Inflammatory macrophage treated with lipopolysaccharide for 4 hours (primary cell): ENCODE data around the gene EXOC8.

Experiments used
- DNase-seq: peaks from one replicate; pipeline ENCODE4 v3.0.0-alpha.2; 2020

Gene EXOC8, protein sequence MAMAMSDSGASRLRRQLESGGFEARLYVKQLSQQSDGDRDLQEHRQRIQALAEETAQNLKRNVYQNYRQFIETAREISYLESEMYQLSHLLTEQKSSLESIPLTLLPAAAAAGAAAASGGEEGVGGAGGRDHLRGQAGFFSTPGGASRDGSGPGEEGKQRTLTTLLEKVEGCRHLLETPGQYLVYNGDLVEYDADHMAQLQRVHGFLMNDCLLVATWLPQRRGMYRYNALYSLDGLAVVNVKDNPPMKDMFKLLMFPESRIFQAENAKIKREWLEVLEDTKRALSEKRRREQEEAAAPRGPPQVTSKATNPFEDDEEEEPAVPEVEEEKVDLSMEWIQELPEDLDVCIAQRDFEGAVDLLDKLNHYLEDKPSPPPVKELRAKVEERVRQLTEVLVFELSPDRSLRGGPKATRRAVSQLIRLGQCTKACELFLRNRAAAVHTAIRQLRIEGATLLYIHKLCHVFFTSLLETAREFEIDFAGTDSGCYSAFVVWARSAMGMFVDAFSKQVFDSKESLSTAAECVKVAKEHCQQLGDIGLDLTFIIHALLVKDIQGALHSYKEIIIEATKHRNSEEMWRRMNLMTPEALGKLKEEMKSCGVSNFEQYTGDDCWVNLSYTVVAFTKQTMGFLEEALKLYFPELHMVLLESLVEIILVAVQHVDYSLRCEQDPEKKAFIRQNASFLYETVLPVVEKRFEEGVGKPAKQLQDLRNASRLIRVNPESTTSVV

GRCh38 chr1:231337472-231338269 is at the start of gene EXOC8:
TSS of gene EXOC8 (minus strand) at chr1:231337852. CDS start at chr1:231337745, 107 bp downstream.
- DNase-seq: peak; percentile 97

DNA sequence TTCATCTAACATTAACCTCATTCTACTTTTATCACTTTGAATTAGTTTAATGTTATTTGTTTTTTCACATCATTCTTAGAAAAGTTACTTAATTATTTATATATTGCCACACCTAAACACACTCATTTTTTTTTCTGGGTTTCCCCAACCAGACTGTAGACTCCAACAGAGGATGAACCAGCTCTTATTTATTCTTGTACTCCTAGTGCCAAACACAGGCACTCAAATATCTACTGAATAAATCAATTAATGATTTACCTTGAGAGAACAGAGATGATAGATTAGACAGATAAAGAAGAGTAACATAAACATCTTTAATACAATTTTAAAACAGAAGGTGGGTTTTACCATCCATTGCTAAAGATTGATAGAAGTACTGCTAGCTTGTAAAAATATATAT is 48.8 kb upstream of the EXOC8 start:
- no peak for DNase-seq

DNA sequence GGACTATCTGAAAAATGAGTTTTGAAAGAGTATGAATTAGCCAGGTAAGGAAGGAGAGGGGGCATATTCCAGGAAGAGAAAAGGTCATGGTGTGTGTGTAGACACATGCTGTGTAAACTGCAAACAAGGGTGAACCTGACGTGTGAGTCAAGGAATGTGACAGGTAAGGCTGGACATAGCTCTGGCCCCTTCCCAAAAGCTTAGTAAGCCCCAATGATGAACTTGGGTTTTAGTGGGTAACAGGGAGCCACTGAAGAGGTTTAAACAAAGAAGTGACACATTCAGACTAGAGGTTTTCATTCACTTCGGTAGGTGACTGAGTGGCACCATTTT is 47.7 kb upstream of the EXOC8 start:
- no peak for DNase-seq

GRCh38 chr1:231384696-231385415 is 47.2 kb upstream of the EXOC8 start:
- no peak for DNase-seq

GRCh38 chr1:231383159-231383860 is 45.7 kb upstream of the EXOC8 start:
- DNase-seq: peak; percentile 75

DNA sequence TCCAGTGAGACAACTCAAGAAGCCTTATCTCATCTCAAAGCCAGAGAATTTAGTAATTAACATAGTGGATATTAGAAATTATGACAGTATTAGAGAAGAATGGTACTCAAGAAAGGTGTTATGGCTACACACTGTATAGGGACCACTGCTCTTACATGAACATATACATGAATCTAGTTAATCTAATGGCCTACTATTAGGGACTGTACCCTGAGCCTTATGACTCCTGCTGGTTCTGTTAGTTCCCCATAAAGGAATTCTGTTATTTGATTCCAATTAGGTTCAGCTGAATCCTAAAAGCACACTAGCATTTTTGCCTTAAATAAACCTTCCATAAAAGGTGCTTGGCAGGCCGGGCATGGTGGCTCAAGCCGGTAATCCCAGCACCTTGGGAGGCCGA is 44.8 kb upstream of the EXOC8 start:
- DNase-seq: no peak

- no peak for DNase-seq
These were observed 44.1 kb upstream of the EXOC8 start for GRCh38 chr1:231381729-231382128.

DNA sequence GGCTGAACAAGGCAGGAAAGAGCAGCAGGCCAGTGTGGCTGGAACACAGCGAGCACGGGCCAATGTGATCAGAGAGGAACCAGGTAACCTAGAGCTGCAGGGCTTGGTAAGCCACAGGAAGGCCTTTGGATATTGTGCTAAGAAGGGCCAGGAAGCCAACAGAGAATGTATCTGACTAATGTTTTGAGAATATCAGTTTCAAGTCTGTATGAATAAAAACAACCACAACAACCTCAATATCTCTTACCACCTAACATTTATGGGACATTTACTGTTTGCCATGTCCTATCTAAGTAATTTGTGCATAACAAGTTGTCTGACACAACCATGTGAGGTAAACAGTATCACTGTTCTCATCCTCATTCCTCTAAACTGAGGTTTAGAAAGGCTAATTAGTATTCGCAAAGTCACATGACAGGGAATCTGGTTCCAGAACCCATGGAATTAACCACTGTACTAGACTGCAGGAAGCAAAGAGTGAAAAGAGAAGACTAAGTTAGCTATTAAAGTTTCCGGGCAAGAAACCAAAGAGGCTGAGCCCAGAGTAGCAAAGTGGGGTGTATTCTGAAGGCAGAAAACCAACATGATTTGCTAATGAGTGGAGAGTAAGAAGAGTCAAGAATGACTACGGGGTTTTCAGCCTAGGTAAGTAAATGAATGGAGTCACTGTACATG is 39.4 kb upstream of the EXOC8 start:
- DNase-seq: no peak

- no peak for DNase-seq
These were observed 38.4 kb upstream of the EXOC8 start for GRCh38 chr1:231376101-231376500.

GRCh38 chr1:231374394-231374793 is 36.7 kb upstream of the EXOC8 start:
- no peak for DNase-seq

GRCh38 chr1:231372501-231372900 is 34.8 kb upstream of the EXOC8 start:
- DNase-seq: no peak

GRCh38 chr1:231369282-231369681 is 31.6 kb upstream of the EXOC8 start:
- no peak for DNase-seq

GRCh38 chr1:231364192-231364591 is 26.5 kb upstream of the EXOC8 start:
- no peak for DNase-seq

DNA sequence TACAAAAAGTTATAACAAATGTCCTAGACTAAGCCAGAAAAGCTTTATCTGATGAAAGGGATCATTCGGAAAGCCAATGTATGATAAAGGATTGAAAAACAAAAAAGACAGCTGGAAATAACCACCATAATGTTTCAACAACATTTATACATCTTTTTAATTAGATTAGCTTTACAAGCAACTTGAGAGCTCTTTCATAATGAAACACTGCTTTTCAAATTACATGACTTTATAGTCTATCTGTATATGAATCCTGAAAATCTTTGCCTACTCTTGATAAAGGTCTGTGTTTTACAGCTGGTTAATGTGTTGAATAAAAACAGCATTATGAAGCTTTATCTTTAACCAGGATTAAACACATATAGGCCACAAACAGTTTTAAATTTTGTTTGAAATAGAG is 26.0 kb upstream of the EXOC8 start:
- no peak for DNase-seq

GRCh38 chr1:231362325-231362724 is 24.7 kb upstream of the EXOC8 start:
- no peak for DNase-seq

- DNase-seq: peak; percentile 89
These were observed 21.5 kb upstream of the EXOC8 start for GRCh38 chr1:231359113-231359512.

DNA sequence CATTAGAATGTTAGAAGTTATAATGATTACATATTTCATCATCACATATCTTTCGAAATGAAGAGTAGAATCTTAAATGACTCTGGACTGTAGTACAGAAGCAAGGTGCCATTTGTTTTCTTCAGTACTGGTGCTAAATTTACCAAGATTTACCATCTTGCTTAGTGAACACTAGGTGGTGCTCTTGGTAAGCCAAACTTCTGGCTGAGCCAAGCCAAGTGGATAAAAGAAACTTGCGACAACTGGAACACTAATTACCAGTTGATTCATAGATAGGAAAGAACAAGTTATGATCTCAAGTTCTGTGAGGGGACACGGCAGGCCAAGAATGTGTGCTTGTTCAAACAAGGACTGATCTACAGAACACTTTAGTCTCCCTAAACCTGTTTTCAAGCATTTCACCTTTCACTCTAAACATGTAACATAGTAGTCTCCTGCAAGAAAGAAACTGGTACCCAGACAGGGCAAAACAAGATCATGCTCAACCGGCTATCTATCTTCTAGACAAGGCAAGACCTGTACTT is 20.2 kb upstream of the EXOC8 start:
- peak; percentile 77 for DNase-seq

- DNase-seq: no peak
These were observed 19.6 kb upstream of the EXOC8 start for GRCh38 chr1:231357187-231357772.

- DNase-seq: no peak
These were observed 17.5 kb upstream of the EXOC8 start for GRCh38 chr1:231355171-231355570.

- no peak for DNase-seq
These were observed 16.8 kb upstream of the EXOC8 start for GRCh38 chr1:231354330-231355020.
